Nephron progenitor cell (in vitro differentiated cells): ENCODE measurements around the gene GLRX5.
"Not testable (repeated sequence)": the region's sequence is repeated elsewhere in the genome, so short reads cannot be mapped to it uniquely, and the experiment has no call there.

Experiments used
- DNase-seq: peaks from one replicate; pipeline ENCODE4 v3.0.0; 2021
- H3K27ac Mint-ChIP-seq: 2 replicates; pipeline ENCODE4 v1.8.0; 2021; ENCODE audit warnings: mild to moderate bottlenecking, moderate library complexity, mixed read lengths
- H3K27me3 Mint-ChIP-seq: 2 replicates; pipeline ENCODE4 v1.8.0; 2021; ENCODE audit warnings: mild to moderate bottlenecking, low read depth, mixed read lengths; ENCODE audit not compliant: poor library complexity
- H3K36me3 Mint-ChIP-seq: 2 replicates; pipeline ENCODE4 v1.8.0; 2021; ENCODE audit warnings: low read depth, mixed read lengths
- H3K4me1 Mint-ChIP-seq: 2 replicates; pipeline ENCODE4 v1.8.0; 2021; ENCODE audit warnings: mixed read lengths
- H3K4me3 Mint-ChIP-seq: 2 replicates; pipeline ENCODE4 v1.8.0; 2021; ENCODE audit warnings: mild to moderate bottlenecking, moderate library complexity, mixed read lengths
- H3K9me3 Mint-ChIP-seq: 2 replicates; pipeline ENCODE4 v1.8.0; 2021; ENCODE audit warnings: mild to moderate bottlenecking, moderate library complexity, mixed read lengths
- TF ChIP-seq, protein P1 (sequence below): fragments of 200-600 bp; sonication (generic); IDR thresholded peaks from 2 replicates; pipeline ENCODE4 v1.5.0; 2021; ENCODE audit warnings: antibody characterized with exemption

GLRX5 gene

DNA sequence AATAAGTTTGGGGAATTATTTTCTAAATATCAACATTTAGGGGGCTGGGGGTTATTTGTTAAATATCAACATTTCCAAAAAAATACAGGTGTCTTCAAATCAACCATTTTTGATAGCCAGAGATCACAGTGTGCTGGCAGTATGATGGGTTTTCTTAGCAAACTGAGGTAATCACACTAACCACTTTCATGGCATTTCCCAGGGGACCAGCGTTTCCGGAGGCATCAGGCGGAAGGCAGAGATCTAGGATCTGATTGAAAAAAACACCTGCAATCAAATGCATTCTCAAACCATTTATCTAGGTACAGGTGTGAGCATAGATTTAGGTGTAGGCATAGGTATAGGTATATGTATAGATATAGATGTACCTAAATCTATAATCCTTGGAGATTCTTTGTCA, 34.6 kb downstream of the GLRX5 start:
- Mint-ChIP-seq H3K9me3 (peaks cover 4% of the 10 kb centered on the region), H3K27me3 (peaks cover 2% of the 10 kb centered on the region), H3K4me1 (no peaks in the 10 kb centered on the region), H3K27ac (no peak overlapping the region), H3K4me3 (no peak overlapping the region), H3K36me3 (no peaks in the 10 kb centered on the region)
- TF ChIP-seq, protein P1, sequence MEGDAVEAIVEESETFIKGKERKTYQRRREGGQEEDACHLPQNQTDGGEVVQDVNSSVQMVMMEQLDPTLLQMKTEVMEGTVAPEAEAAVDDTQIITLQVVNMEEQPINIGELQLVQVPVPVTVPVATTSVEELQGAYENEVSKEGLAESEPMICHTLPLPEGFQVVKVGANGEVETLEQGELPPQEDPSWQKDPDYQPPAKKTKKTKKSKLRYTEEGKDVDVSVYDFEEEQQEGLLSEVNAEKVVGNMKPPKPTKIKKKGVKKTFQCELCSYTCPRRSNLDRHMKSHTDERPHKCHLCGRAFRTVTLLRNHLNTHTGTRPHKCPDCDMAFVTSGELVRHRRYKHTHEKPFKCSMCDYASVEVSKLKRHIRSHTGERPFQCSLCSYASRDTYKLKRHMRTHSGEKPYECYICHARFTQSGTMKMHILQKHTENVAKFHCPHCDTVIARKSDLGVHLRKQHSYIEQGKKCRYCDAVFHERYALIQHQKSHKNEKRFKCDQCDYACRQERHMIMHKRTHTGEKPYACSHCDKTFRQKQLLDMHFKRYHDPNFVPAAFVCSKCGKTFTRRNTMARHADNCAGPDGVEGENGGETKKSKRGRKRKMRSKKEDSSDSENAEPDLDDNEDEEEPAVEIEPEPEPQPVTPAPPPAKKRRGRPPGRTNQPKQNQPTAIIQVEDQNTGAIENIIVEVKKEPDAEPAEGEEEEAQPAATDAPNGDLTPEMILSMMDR, result no peak
- no peak for DNase-seq

DNA sequence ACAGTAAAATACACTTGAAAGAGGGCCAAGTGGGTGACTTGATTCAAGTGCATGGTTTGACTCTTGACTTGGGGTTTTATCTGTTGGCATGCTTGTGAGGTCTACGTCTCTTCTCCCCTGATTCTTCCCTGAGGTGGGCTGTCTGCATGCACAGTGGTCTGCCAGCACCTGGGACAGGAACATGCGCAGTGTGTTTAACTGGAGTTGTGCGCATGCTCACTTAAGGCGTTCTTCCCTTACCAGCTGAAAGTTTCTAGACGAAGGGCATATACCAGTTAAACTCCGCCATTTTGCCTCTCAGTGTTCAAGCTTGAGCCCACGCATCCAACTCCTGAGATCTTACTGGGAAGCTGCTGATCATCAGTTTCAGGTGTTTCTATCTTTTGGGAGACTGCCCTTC, 38.5 kb downstream of the GLRX5 start:
- TF ChIP-seq, protein P1, result no peak
- Mint-ChIP-seq H3K4me1 (peaks cover 7% of the 10 kb centered on the region), H3K36me3 (no peaks in the 10 kb centered on the region), H3K27me3 (peaks cover 9% of the 10 kb centered on the region), H3K27ac (no peak overlapping the region), H3K4me3 (no peak overlapping the region), H3K9me3 (peaks cover 4% of the 10 kb centered on the region)
- DNase-seq, result no peak

DNA sequence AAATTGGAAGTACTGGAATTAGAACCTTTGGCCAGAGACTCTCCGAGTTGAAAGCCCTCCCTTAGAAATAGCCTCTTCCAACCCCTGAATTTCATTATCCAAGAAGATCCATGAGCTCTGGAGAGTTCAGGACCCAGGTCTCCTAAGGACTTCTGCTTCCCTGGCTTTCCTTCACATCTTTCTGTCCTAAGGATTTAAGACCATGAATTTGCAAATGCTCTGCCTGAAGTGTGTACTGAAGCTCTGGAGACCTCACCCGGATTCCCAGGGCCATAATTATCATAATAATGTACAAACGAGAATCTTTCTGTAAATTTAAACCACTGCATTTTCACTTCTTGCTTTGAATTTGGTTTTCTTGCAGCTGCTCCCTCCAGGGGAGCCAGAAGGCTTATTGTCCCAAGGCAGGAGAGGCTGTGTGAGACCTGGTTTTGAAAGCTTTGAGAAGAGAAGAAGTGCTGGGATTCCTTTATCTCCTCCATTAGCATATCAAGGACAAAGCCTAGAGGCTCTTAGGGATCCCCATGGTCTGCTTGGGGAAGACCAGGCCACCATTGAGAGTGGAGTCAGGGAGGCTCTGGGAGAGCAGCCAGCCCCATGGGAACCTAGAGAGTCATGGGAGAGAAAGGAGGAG, 41.1 kb downstream of the GLRX5 start:
- peaks cover 4% of the 10 kb centered on the region for H3K9me3 Mint-ChIP-seq
- TF ChIP-seq, protein P1, result no peak
- peaks cover 13% of the 10 kb centered on the region for H3K27me3 Mint-ChIP-seq
- H3K36me3 Mint-ChIP-seq, result no peaks in the 10 kb centered on the region
- H3K27ac Mint-ChIP-seq, result peak overlapping the region; percentile 29
- no peak for DNase-seq
- H3K4me1 Mint-ChIP-seq, result peaks cover 8% of the 10 kb centered on the region
- no peak overlapping the region for H3K4me3 Mint-ChIP-seq

DNA sequence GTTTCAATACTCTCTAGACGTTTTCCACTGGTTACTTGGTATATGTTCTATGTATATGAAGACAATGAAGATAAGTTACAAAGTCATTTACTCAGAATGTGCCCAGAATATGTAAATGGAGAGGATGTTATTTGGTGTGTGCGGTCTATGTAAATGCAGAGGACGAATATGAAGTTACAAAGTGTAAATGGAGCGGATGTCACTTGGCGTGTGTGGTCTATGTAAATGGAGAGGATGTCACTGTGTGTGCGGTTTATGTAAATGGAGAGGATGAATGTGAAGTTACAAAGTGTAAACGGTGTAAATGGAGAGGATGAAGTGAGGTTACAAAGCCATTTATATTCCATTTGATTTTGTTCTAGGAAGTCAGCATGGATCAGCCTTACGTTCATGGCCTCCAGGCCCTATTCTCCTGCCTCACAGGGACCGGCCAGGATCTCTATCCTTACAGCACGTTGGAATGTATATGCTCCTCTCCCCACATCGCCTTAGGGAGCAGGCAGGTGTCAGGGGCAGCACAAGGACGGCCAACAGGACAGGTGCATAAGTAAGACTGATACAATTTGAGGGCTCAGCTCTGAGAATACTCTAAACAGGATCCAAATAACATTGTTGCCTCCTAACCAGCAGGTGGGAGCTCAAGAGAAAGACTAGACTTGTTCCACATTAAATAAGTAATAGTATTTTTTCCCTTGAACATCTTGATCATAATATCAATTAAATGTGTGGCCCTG, 42.4 kb downstream of the GLRX5 start:
- peaks cover 8% of the 10 kb centered on the region for H3K4me1 Mint-ChIP-seq
- H3K36me3 Mint-ChIP-seq, result no peaks in the 10 kb centered on the region
- H3K27ac Mint-ChIP-seq, result no peak overlapping the region
- H3K9me3 Mint-ChIP-seq, result peaks cover 4% of the 10 kb centered on the region
- H3K4me3 Mint-ChIP-seq, result no peak overlapping the region
- no peak for DNase-seq
- peaks cover 16% of the 10 kb centered on the region for H3K27me3 Mint-ChIP-seq
- TF ChIP-seq, protein P1, result no peak

DNA sequence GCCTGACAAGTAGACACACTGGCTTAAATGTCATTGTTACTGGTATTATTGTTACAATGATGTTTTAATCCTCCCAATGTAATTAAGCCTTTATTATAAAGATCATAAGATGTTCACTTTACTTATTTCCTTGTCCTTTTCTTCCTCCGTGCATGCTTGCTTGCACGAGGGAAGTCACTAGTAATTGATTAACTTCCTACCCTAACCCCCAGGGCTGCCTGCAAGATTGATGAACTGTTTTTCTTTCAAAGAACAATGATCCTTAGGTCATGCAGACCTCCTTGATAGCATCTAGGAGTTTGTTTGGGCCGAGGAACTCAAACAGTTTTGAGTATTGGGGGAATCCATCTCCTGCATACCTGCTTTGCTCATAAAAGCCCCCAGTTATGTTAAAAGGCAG, 43.0 kb downstream of the GLRX5 start:
- Mint-ChIP-seq H3K4me3 (no peak overlapping the region), H3K4me1 (peaks cover 8% of the 10 kb centered on the region), H3K27ac (no peak overlapping the region), H3K27me3 (peaks cover 16% of the 10 kb centered on the region), H3K36me3 (no peaks in the 10 kb centered on the region), H3K9me3 (peaks cover 7% of the 10 kb centered on the region)
- no peak for DNase-seq
- TF ChIP-seq, protein P1, result no peak

DNA sequence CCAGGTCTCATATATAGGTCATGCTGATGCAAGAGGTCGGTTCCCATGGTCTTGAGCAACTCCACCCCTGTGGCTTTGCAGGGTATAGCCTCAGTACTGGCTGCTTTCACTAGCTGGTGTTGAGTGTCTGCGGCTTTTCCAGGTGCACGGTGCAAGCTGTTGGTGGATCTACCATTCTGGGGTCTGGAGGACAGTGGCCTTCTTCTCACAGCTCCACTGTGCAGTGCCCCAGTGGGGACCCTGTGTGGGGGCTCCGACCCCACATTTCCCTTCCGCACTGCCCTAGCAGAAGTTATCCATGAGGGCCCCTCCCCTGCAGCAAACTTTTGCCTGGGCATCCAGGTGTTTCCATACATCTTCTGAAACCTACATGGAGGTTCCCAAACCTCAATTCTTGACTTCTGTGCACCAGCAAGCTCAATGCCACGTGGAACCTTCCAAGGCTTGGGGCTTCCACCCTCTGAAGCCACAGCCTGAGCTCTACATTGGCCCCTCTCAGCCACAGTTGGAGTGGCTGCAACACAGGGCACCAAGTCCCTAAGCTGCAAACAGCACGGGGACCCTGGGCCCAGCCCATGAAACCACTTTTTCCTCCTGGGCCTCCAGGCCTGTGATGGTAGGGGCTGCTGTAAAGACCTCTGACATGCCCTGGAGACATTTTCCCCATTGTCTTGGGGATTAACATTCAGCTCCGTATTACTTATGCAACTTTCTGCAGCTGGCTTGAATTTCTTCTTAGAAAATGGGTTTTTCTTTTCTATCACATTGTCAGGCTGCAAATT, 49.2 kb downstream of the GLRX5 start:
- H3K4me3 Mint-ChIP-seq, H3K4me1 Mint-ChIP-seq, H3K27ac Mint-ChIP-seq, H3K36me3 Mint-ChIP-seq, DNase-seq: not testable (repeated sequence)
- Mint-ChIP-seq H3K9me3 (peaks cover 31% of the 10 kb centered on the region), H3K27me3 (peaks cover 15% of the 10 kb centered on the region)
